Measurements from ENCODE around the gene ZNF70.

GRCh38 chr22:23779083-23779482, 28.2 kb upstream of the ZNF70 start:
- TF ChIP-seq, protein P1, sequence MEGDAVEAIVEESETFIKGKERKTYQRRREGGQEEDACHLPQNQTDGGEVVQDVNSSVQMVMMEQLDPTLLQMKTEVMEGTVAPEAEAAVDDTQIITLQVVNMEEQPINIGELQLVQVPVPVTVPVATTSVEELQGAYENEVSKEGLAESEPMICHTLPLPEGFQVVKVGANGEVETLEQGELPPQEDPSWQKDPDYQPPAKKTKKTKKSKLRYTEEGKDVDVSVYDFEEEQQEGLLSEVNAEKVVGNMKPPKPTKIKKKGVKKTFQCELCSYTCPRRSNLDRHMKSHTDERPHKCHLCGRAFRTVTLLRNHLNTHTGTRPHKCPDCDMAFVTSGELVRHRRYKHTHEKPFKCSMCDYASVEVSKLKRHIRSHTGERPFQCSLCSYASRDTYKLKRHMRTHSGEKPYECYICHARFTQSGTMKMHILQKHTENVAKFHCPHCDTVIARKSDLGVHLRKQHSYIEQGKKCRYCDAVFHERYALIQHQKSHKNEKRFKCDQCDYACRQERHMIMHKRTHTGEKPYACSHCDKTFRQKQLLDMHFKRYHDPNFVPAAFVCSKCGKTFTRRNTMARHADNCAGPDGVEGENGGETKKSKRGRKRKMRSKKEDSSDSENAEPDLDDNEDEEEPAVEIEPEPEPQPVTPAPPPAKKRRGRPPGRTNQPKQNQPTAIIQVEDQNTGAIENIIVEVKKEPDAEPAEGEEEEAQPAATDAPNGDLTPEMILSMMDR (IDR thresholded peaks at IDR 0.05): no peak
- no peak for TF ChIP-seq POLR2A (IDR thresholded peaks at IDR 0.05)
